Vagina (tissue), 2 donors: Measurements from ENCODE around the gene APBA1. TPM values are rescaled to one million over a fixed set of nuclear protein-coding genes. Genes with fewer than 3 reads are reported as not detected.
A peak's percentile ranks its signal among the peaks of the same experiment; 100 is the strongest.

Experiments
- DNase-seq, 2 donors: peaks; one replicate each; pipeline ENCODE4 v3.0.0-alpha.2; 2017; ENCODE audit errors: extremely low spot score in 2 of 2
- H3K27ac ChIP-seq: fragments of 200-600 bp; sonication (generic); one replicate; pipeline ENCODE4 v1.5.1; 2019
- H3K27me3 ChIP-seq: fragments of 200-600 bp; sonication (generic); one replicate; pipeline ENCODE4 v1.5.1; 2019
- H3K36me3 ChIP-seq, 2 donors: fragments of 200-600 bp; sonication (generic); one replicate each; pipeline ENCODE4 v1.5.1; 2017 to 2019
- H3K4me1 ChIP-seq: fragments of 200-600 bp; sonication (generic); one replicate; pipeline ENCODE4 v1.5.1; 2019
- H3K4me3 ChIP-seq, 2 donors: fragments of 200-600 bp; sonication (generic); 1 replicate in 1 of 2; 2 replicates in 1 of 2; pipeline ENCODE4 v1.5.1; 2016 to 2019
- H3K9me3 ChIP-seq: fragments of 200-600 bp; sonication (generic); one replicate; pipeline ENCODE4 v1.5.1; 2019
- POLR2A ChIP-seq, 2 donors: fragments of 450-650 bp; IDR thresholded peaks; one replicate each; pipeline ENCODE4 v1.6.1; 2017; ENCODE audit warnings: antibody characterized with exemption in 2 of 2, mild to moderate bottlenecking in 2 of 2, moderate library complexity in 2 of 2
- POLR2AphosphoS5 ChIP-seq, 2 donors: sonication (generic); formaldehyde crosslinking; IDR thresholded peaks; one replicate each; pipeline ENCODE4 v1.9.0; 2017; ENCODE audit warnings: antibody characterized with exemption in 2 of 2, mild to moderate bottlenecking in 2 of 2, low read depth in 1 of 2; ENCODE audit not compliant: insufficient read depth in 1 of 2
- intact Hi-C: fragments of 100-400 bp; cut with DNase I; formaldehyde crosslinking; loops from one replicate; pipeline ENCODE4 v1.15.1; 2023
- total RNA-seq: library from RNA; depleted of rRNA; stranded (reverse); fragments of >200 nt; gene quantifications from one replicate; pipeline ENCODE4 v1.2.3, GENCODE V29; 2016
- TF ChIP-seq, protein P1 (sequence below), 3 experiments: fragments of 450-650 bp in 2 of 3; fragments of 200-600 bp in 1 of 3; sonication (generic) in 1 of 3; IDR thresholded peaks; one replicate each; pipeline ENCODE4 v1.5.1; 2017 to 2019; ENCODE audit warnings: antibody characterized with exemption in 3 of 3, mild to moderate bottlenecking in 2 of 3, moderate library complexity in 2 of 3

Gene APBA1
- total RNA-seq, 1 donor from 2014 or later, result 13.3 TPM

DNA sequence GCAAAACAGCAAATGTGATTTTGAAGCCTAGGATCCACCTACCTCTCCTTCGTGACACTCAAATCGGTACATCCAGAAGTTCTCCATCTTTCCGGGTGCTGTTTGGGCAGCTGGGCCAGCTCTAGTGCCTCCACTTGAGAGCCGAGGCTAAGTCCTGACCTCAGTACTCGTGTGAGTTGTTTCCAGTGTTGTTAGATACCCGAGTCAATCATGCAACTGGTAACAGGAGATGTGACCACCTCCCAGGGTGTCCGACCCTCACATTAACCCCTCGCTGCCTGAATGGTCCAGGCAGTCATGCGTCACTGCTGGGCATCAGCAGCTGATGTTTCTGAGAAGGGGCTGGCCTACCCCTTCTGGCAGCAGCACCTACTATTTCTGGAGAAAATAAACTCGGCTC, 176.9 kb downstream of the APBA1 start:
- Histone ChIP-seq H3K36me3 (no peaks in the 10 kb centered on the region), H3K9me3 (no peaks in the 10 kb centered on the region), H3K4me1 (no peaks in the 10 kb centered on the region), H3K27me3 (no peaks in the 10 kb centered on the region), H3K4me3 (no peak overlapping the region), H3K27ac (no peak overlapping the region)
- TF ChIP-seq POLR2A (IDR thresholded peaks at IDR 0.05), result no peak
- TF ChIP-seq, protein P1, sequence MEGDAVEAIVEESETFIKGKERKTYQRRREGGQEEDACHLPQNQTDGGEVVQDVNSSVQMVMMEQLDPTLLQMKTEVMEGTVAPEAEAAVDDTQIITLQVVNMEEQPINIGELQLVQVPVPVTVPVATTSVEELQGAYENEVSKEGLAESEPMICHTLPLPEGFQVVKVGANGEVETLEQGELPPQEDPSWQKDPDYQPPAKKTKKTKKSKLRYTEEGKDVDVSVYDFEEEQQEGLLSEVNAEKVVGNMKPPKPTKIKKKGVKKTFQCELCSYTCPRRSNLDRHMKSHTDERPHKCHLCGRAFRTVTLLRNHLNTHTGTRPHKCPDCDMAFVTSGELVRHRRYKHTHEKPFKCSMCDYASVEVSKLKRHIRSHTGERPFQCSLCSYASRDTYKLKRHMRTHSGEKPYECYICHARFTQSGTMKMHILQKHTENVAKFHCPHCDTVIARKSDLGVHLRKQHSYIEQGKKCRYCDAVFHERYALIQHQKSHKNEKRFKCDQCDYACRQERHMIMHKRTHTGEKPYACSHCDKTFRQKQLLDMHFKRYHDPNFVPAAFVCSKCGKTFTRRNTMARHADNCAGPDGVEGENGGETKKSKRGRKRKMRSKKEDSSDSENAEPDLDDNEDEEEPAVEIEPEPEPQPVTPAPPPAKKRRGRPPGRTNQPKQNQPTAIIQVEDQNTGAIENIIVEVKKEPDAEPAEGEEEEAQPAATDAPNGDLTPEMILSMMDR (IDR thresholded peaks at IDR 0.05), result no peak
- no peak for TF ChIP-seq POLR2AphosphoS5 (IDR thresholded peaks at IDR 0.05; ENCODE audit: insufficient read depth in 1 of 2, low read depth in 1 of 2)
- DNase-seq, result no peak
- intact Hi-C loops, result no loop called here

DNA sequence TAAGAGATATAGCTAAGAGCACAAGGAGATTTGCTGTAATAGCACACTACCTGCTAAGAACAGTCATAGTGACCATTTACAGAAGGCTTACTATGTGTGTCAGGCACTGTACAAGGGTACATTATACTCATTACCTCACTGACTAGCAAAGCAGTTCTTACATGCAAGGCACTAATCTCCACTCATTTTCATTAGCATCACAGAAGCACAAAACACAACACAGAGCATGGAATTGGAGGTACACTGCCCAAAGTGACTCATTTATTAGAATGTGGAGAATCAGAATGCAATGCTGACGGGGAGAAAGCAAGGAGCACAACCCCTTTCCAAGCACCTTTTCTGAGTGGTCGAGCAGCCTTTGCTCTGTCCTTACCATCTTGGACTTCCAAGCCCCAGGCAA, 177.4 kb downstream of the APBA1 start:
- DNase-seq, result peak in 1 of 2 donors; percentile 25
- Histone ChIP-seq H3K9me3 (no peaks in the 10 kb centered on the region), H3K4me3 (no peak overlapping the region), H3K36me3 (no peaks in the 10 kb centered on the region), H3K4me1 (no peaks in the 10 kb centered on the region), H3K27ac (no peak overlapping the region), H3K27me3 (no peaks in the 10 kb centered on the region)
- intact Hi-C loops, result no loop called here
- TF ChIP-seq, protein P1 (IDR thresholded peaks at IDR 0.05), result no peak
- no peak for TF ChIP-seq POLR2A (IDR thresholded peaks at IDR 0.05)
- TF ChIP-seq POLR2AphosphoS5 (IDR thresholded peaks at IDR 0.05; ENCODE audit: insufficient read depth in 1 of 2, low read depth in 1 of 2), result no peak

DNA sequence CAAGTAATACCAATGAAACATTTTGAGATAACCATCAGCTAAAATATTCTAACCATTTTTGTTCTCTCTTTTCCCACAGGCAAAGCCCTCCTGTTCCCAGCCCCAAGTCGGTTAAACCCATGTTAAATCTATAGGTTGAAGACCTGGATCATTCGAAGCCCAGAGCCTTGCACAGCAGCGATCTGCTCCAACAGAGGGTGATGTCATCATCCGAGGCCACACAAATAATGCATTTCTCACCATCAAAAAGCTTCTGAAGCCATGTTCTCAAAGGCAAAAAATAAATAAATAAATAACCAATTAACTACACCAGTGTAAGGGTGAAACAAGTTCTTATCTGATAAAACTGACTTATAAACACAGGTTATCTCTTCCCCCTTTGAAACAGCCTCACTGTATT, 178.0 kb downstream of the APBA1 start:
- intact Hi-C loops, result no loop called here
- no peaks in the 10 kb centered on the region for H3K36me3 ChIP-seq
- DNase-seq, result no peak
- H3K27ac ChIP-seq, result no peak overlapping the region
- no peaks in the 10 kb centered on the region for H3K4me1 ChIP-seq
- no peak overlapping the region for H3K4me3 ChIP-seq
- H3K27me3 ChIP-seq, result no peaks in the 10 kb centered on the region
- no peaks in the 10 kb centered on the region for H3K9me3 ChIP-seq
- TF ChIP-seq POLR2A (IDR thresholded peaks at IDR 0.05), result no peak
- TF ChIP-seq POLR2AphosphoS5 (IDR thresholded peaks at IDR 0.05; ENCODE audit: insufficient read depth in 1 of 2, low read depth in 1 of 2), result no peak
- TF ChIP-seq, protein P1 (IDR thresholded peaks at IDR 0.05), result no peak

DNA sequence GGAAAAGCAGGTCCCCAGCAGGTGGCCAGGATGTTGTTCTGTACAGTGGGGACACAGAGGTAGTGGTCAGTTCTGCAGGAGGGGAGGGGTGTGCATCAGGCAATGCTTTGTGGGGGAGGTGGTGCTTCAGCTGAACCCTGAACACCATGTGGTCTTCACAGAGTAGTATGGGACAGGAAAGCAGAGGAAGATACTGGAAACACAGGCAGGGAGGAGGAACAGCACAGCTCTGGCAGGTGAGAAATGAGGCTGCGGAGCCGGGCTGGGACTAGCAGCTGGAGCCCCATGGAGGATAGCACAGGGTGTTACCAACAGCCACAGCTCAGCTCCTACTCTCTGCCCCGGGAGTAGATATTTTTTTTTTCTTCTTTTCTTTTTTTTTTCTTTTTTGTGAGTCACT, 185.7 kb downstream of the APBA1 start:
- H3K27ac ChIP-seq, result no peak overlapping the region
- no peak for TF ChIP-seq POLR2AphosphoS5 (IDR thresholded peaks at IDR 0.05; ENCODE audit: insufficient read depth in 1 of 2, low read depth in 1 of 2)
- TF ChIP-seq, protein P1 (IDR thresholded peaks at IDR 0.05), result no peak
- no peak for TF ChIP-seq POLR2A (IDR thresholded peaks at IDR 0.05)
- H3K36me3 ChIP-seq, result no peaks in the 10 kb centered on the region
- no peaks in the 10 kb centered on the region for H3K4me1 ChIP-seq
- no peak overlapping the region for H3K4me3 ChIP-seq
- H3K27me3 ChIP-seq, result no peaks in the 10 kb centered on the region
- intact Hi-C loops, result no loop called here
- H3K9me3 ChIP-seq, result no peaks in the 10 kb centered on the region
- no peak for DNase-seq

DNA sequence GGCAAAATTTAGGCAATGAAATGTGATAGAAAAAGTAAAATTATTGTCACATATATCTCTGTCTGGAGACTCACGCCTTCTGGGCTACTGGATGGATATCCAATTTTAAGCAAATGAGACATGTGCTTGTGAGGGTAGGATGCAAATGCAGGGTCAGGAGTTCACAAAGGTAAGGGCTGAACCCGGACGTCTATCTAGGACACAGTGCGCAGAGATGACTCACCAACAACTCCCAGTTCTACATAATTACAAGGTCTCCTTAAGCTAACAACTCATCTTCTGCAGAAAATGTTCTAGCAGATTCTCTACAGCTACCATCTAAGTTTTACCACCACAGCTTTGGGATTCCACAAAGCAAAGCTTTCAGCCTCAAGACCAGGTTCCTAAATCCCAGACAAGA, 186.7 kb downstream of the APBA1 start:
- H3K36me3 ChIP-seq, result no peaks in the 10 kb centered on the region
- no peak overlapping the region for H3K27ac ChIP-seq
- H3K4me3 ChIP-seq, result no peak overlapping the region
- peak in 1 of 2 donors; percentile 31 for DNase-seq
- TF ChIP-seq POLR2AphosphoS5 (IDR thresholded peaks at IDR 0.05; ENCODE audit: insufficient read depth in 1 of 2, low read depth in 1 of 2) (no peak), POLR2A (IDR thresholded peaks at IDR 0.05) (no peak)
- no peaks in the 10 kb centered on the region for H3K27me3 ChIP-seq
- no peaks in the 10 kb centered on the region for H3K9me3 ChIP-seq
- intact Hi-C loops, result no loop called here
- H3K4me1 ChIP-seq, result no peaks in the 10 kb centered on the region
